NCI-H2196 (cell line): ENCODE results near the gene SMC6.
A peak's percentile ranks its signal among the peaks of the same experiment; 100 is the strongest.

ENCODE experiments used
- DNase-seq: peaks from one replicate; lab custom pipeline; 2025; ENCODE audit not compliant: unreplicated experiment; lab: John Stamatoyannopoulos, UW

Gene SMC6

GRCh38 chr2:17763641-17764333 is 10.2 kb upstream of the SMC6 start:
- DNase-seq: no peak

GRCh38 chr2:17762451-17762850 is 8.8 kb upstream of the SMC6 start:
- DNase-seq: no peak

GRCh38 chr2:17759805-17760204 is 6.2 kb upstream of the SMC6 start:
- no peak for DNase-seq

GRCh38 chr2:17758118-17758517 is 4.5 kb upstream of the SMC6 start:
- no peak for DNase-seq

- DNase-seq: no peak
Observed at GRCh38 chr2:17757321-17757720, 3.7 kb upstream of the SMC6 start.

GRCh38 chr2:17756668-17757067 is 3.1 kb upstream of the SMC6 start:
- DNase-seq: no peak

GRCh38 chr2:17754773-17755425 is 1.3 kb upstream of the SMC6 start:
- DNase-seq: no peak

- DNase-seq: peak; percentile 19
Observed at GRCh38 chr2:17752892-17753802, 463 bp downstream of the SMC6 start.

- no peak for DNase-seq
Observed at GRCh38 chr2:17752246-17752645, 1.4 kb downstream of the SMC6 start.

GRCh38 chr2:17749753-17750438 is 3.7 kb downstream of the SMC6 start:
- no peak for DNase-seq

GRCh38 chr2:17748745-17749144 is 4.9 kb downstream of the SMC6 start:
- no peak for DNase-seq

GRCh38 chr2:17747684-17748452 is 5.7 kb downstream of the SMC6 start:
- no peak for DNase-seq

GRCh38 chr2:17740203-17740602 is 13.4 kb downstream of the SMC6 start:
- no peak for DNase-seq

- DNase-seq: no peak
Observed at GRCh38 chr2:17736989-17737388, 16.6 kb downstream of the SMC6 start.

GRCh38 chr2:17735864-17736263 is 17.7 kb downstream of the SMC6 start:
- DNase-seq: no peak

GRCh38 chr2:17733599-17733998 is 20.0 kb downstream of the SMC6 start:
- DNase-seq: no peak

GRCh38 chr2:17729880-17730279 is 23.7 kb downstream of the SMC6 start:
- no peak for DNase-seq

GRCh38 chr2:17728210-17728609 is 25.4 kb downstream of the SMC6 start:
- no peak for DNase-seq

- DNase-seq: peak; percentile 3
Observed at GRCh38 chr2:17719562-17720371, 33.8 kb downstream of the SMC6 start.

- DNase-seq: no peak
Observed at GRCh38 chr2:17718689-17719088, 34.9 kb downstream of the SMC6 start.
